HG03520 (cell line): ENCODE results near the gene DAZL.
"Not testable (repeated sequence)": the region's sequence is repeated elsewhere in the genome, so short reads cannot be mapped to it uniquely, and the experiment has no call there.

Experiments used
- ATAC-seq: cut with Tn5 transposase; IDR thresholded peaks from one replicate; pipeline ENCODE4 v1.9.1; 2021; ENCODE audit warnings: mild to moderate bottlenecking, moderate library complexity; ENCODE audit not compliant: unreplicated experiment

Gene DAZL

GRCh38 chr3:16604887-16605602 lies at the start of gene DAZL:
TSS of gene DAZL (minus strand) at chr3:16605423. CDS start at chr3:16605205, 218 bp downstream.
- ATAC-seq: no peak

- no peak for ATAC-seq
Observed at GRCh38 chr3:16654976-16655375, 49.8 kb upstream of the DAZL start.

GRCh38 chr3:16653712-16654111 lies 48.5 kb upstream of the DAZL start:
- ATAC-seq: no peak

- no peak for ATAC-seq
Observed at GRCh38 chr3:16647668-16648067, 42.4 kb upstream of the DAZL start.

GRCh38 chr3:16639806-16640205 lies 34.6 kb upstream of the DAZL start:
- ATAC-seq: no peak

- ATAC-seq: no peak
Observed at GRCh38 chr3:16633948-16634347, 28.7 kb upstream of the DAZL start.

- ATAC-seq: no peak
Observed at GRCh38 chr3:16632395-16632794, 27.2 kb upstream of the DAZL start.

GRCh38 chr3:16618721-16619120 lies 13.5 kb upstream of the DAZL start:
- no peak for ATAC-seq

- ATAC-seq: not testable (repeated sequence)
Observed at GRCh38 chr3:16617155-16617554, 11.9 kb upstream of the DAZL start.

GRCh38 chr3:16616083-16616482 lies 10.9 kb upstream of the DAZL start:
- no peak for ATAC-seq

- ATAC-seq: no peak
Observed at GRCh38 chr3:16614033-16615031, 9.1 kb upstream of the DAZL start.

GRCh38 chr3:16609927-16610580 lies 4.8 kb upstream of the DAZL start:
- no peak for ATAC-seq

GRCh38 chr3:16608816-16609215 lies 3.6 kb upstream of the DAZL start:
- no peak for ATAC-seq

- ATAC-seq: no peak
Observed at GRCh38 chr3:16607718-16608117, 2.5 kb upstream of the DAZL start.

- no peak for ATAC-seq
Observed at GRCh38 chr3:16606398-16606797, 1.2 kb upstream of the DAZL start.

- no peak for ATAC-seq
Observed at GRCh38 chr3:16605966-16606365, 743 bp upstream of the DAZL start.

GRCh38 chr3:16604433-16604832 lies 790 bp downstream of the DAZL start:
- ATAC-seq: no peak

GRCh38 chr3:16601537-16602005 lies 3.7 kb downstream of the DAZL start:
- ATAC-seq: no peak

- ATAC-seq: no peak
Observed at GRCh38 chr3:16600780-16601536, 4.3 kb downstream of the DAZL start.

- no peak for ATAC-seq
Observed at GRCh38 chr3:16599694-16600093, 5.5 kb downstream of the DAZL start.
